GM19324 (cell line): ENCODE measurements around the gene GFOD1.

Experiments used
- ATAC-seq: cut with Tn5 transposase; IDR thresholded peaks from one replicate; pipeline ENCODE4 v1.9.1; 2021; ENCODE audit warnings: mild to moderate bottlenecking, moderate library complexity; ENCODE audit not compliant: unreplicated experiment, low FRiP score

Gene GFOD1

DNA sequence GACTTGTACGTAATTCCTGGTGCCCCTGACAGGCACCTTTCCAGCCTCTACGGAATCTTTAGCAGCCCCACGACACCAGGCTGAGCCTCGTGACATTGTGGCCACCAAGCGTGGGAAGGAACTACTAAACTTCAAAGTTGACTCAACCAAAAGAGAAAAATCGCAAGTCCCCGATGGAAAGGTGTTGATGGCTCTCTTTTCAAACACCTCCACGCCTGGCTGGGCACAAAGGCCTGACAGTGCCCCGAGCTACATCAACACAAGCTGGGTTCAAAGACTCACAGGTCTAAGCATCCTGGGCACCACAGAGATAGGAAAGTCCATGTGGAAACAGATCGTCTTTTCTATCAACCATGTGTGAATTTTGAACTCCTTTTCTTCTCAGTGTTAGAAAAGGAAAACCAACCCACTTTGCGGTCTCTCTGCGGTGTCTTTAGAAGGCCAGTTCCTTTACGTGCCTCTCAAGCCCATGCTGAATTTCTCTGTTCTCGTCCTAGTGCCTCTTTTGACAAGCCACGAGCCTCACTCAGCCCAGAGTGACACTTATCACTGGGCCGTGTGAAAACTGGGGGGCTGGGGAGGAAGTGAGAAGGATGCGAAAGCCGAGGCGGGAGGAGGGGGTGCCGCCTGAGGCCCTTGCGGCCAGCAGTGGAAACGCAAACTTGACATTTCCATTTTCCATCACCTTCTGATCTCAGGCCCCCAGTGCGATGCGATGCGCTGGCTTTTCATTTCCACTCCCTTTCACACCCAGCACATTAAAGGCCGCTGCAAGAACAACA lies 59.4 kb downstream of the GFOD1 start:
- ATAC-seq, result peak; percentile 75

DNA sequence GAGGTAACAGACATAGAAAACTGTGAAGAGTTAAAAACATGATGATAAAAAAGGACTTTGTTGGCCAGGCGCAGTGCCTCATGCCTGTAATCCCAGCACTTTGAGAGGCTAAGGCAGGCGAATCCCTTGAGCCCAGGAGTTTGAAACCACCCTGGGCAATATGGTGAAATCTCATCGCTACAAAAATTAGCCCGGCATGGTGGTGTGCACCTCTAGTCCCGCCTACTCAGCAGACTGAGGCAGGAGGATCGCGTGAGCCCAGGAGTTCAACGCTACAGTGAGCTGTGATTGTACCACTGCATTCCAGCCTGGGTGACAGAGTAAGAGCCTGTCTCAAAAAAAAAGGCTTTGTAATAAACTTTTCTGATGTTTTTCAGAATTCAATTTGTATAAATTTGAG lies 60.1 kb downstream of the GFOD1 start:
- ATAC-seq, result no peak

DNA sequence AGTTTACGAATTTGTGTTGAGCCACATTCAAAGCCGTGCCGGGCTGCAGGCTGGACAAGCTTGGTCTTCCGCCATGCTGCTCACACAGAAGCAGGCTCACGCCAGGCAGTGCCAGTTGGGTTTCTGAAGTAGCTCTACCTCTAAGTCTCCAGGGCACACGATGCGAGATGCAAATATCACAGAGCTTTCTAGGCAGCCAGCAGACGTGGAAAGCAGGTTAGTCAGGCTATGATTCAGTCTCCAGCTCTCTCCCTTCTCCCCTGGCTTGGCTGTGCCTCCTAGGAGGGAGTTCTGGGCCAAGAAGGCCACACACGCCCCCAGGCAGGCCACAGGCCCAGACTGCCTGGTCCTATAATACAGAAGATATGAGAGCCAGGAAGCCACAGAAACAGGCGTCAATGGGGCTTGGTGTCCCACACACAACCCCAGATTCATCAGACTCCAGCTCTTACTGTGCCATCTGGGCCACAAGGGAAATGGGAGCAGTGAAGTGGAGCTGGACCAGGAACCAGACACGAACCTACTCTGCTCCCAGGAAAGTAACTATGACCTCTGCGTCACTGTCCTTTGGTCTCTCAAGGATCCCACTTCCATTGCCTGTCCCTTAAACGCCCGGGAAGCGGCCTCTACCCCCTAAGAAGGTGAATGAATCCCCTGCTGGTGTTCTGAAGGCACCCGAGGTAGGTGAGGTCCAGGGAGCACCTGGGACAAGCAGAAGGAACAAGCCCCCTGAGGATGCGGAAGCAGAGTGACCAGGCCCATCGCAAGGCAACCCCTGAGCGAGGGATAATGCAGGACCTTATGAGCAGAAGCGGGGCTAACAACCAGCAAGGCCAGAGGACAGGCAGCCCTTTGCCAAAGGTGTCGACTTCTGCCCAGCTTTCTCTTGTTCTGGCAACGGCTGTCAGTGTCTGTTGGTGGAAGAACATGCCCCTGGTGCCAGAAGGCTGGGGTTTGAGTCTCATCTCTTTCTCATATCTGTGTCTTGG lies 61.2 kb downstream of the GFOD1 start:
- no peak for ATAC-seq

DNA sequence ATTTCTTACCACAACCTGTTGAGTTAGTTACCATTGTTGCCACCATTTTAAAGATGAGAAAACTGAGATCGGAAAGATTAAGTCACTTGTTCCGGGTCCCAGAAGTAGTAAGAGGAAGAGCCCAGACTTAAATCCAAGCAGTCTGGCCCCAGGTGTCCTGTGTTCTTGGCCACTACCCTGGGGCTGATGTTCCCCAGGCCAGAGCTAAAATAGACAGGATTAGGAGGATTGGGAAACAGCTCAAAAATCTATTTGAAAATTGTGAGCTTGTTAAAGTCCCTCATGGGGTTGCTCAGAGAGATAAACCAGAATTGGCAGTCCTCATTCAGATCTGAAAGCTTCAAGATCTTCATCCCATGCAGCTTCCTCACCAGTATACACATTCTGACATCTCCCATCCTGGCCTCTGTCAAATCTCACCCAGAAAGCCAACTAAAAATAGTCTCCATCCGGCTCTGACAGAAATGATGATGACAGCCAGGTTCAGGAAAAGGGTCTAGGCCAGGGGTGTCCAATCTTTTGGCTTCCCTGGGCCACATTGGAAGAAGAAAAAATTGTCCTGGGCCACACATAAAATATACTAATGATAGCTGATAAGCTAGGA lies 62.0 kb downstream of the GFOD1 start:
- no peak for ATAC-seq

DNA sequence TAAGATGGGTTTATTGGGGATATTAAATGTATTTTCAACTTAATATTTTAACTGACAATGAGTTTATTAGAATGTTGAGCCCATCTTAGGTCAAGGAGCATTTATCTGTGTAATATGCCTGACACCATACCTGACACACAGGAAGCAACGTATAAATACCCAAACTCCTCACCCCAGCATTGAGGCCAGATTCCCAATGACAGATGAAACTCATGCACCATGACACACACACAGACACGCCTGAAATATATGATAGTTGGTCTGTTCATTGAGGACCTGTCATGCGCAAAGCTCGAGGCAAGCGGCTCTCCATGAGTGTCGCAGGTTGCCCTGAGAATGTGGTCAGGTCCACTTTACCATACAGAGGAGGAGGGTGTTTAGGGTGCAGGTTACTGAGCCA lies 64.1 kb downstream of the GFOD1 start:
- ATAC-seq, result no peak

DNA sequence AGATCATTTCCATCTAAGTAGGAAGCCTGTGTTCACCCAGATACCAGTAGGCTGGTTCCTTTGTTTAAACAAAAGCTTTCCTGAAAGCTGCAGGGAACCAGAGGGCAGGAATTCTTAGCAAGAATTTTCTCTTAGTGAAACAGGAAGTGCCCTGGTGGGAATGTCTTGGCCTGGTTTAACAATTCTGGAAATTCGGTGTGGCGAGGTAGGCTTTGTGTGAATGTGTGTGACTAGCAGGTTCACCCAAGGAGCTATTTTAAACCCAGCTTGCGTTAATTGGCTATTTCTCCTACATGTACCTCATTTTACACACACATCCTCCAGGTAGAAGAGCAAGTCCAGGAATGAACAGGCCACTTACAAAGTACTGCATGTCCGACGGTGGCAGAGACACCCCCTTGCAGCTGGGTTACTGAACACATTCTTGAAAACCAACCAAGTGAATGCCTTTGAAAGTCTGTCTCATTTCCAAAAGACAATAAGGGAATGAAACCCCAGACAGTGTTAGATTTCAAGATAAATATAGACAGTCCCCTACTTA lies 64.6 kb downstream of the GFOD1 start:
- ATAC-seq, result no peak

DNA sequence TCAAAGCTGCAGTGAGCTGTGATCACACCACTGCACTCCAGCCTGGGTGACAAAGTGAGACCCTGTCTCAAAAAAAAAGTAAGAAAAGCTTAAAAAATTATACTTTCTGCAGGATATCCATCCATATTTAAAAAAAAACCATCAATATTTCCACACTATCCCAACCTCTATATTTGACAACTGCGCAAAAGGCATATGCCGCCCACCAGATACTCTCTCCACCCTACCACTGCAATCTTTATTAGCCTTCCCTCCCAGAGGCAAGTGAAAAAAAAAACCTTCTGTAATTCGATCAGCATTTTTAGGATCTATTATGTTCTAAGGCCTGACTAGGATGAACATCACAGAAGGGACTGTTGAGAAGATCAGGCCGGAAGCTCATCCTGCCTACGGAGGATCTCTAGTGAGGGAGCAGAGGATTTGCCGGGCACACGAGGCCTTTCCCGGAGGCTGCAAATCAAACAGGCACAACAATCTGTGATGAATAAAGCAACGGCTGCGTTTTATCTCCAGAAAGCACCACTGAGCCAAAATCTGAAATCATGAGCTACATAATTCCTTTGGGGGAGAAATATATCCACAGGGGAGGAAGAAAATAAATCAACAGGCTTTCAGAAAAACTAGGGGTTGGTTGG lies 65.9 kb downstream of the GFOD1 start:
- no peak for ATAC-seq

DNA sequence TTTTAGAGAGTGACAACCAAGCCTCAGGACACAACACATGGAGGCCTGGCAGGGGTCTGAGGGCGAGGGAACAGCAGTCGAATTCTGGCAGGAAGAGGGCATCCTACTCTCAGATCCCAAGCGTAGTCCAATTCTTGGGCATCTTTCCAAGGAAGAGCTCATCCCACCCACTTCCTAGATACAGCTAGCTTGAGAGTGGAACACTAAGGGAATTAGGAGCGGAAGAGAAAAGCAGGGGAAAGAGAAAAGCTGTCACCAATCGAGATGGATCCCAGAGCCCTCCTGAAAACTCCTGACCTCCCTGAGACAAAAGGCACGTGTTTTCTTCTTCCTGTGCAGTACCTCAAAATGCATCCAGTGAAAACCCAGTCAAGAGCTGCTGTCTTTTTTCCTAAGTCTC lies 67.1 kb downstream of the GFOD1 start:
- no peak for ATAC-seq

DNA sequence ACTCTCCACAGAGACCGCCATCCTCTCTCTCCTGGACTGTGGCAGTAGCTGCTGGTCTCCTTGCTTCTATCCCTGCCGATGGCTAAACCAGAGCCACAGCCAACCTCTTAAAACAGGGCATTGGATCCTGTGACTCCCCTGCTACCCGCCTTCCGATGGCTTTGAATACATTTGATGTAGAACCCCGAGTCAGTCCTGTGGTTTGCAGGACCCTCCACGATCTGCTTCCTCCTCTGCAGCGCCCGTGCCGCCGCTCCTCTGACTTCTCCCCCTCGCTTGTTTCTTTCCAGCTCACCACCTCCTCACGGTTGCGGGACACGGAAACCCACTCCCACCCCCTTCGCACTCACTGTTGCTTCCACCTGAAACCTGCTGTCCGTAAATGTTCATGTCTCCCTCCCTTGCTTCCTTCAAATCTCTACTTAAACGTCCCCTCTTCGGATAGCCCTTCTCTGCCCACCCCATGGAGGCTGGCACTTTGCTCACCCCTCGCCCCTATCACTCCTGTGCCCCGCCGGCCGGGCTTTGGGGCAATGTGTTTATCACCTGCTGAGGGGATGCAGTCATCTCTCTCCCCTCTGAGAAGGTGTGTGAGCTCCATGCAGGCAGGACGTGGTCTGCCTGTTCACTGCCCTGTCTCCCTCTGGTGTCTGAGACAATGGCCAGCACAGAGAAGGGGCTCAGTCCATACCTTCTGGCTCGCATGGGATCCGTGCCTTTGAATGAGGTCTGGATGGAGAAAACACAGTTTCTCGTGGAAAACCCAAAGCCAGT lies 67.8 kb downstream of the GFOD1 start:
- no peak for ATAC-seq

DNA sequence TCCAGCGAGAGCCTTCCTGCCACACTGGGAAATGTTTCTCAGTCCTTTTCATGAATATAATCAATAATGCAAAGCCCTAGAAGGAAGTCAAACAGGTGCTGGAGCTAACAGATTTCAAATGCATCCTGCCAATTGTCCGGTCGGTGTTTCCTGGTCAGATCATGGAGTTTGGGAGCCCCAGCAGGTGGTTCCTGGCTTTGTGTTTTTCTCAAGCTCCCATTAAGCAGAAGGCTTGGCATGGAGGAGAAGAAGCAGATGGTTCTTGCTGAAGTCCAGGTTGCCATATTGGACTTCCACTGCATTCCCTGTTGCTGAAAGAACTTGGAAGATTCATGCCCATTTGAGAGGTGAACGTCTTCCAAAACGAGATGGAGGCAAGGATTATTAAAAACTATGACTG lies 68.6 kb downstream of the GFOD1 start:
- ATAC-seq, result no peak

DNA sequence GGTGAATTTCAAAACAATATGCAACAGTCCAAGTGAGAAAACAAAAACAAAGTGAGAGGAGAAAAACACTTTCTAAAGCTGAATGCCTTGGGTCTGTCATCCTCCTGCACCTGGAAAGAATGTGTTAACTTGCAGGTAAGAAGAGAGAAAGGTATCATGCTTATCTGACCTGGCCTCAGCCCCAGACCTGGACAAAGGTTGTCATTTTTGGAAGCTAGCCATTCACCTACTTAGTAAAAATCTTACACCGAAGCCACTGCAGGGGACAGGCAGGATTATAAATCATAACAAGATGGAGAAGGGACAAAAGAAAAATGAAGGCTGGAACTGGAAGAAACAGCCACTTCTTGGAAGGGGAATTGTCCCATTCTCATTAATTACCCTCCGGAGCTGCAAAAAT lies 69.4 kb downstream of the GFOD1 start:
- ATAC-seq, result no peak

DNA sequence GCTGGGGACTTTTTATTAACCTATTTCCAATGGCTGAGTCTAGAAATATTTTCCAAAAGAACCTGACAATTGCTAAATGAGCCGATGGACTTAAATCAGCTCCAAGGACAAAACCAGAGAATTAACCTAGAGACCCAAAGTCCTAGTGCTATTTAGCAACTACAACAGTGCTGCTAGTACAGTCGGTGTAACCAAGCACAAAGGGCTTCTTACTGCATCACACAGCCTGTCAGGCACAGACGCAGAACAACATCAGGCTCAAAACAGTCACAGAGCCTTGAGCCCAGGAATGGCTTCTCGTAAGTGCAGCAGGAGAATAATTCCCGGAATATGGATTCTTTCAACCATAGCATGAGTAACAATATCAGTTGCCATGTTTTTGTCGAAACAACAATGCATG lies 70.0 kb downstream of the GFOD1 start:
- ATAC-seq, result no peak

DNA sequence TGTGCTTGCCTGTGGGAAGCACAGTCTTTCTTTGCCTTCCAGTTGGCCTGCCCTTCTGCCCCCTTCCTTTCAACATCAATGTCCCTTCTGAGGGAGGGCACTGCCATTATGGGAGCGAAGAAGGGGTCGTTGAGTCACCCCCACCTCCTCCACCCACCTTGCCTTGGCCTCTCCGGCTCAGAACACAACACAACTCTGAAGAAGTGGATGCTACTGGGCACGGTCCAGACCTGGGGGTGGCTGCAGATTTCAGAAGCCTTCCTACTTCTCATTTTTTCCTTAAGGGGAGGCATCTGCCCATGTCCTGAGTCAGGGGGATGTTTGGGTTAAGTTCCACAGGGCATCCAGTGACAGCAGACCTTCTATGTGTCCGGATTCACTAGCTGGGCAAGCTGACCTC lies 72.1 kb downstream of the GFOD1 start:
- no peak for ATAC-seq

DNA sequence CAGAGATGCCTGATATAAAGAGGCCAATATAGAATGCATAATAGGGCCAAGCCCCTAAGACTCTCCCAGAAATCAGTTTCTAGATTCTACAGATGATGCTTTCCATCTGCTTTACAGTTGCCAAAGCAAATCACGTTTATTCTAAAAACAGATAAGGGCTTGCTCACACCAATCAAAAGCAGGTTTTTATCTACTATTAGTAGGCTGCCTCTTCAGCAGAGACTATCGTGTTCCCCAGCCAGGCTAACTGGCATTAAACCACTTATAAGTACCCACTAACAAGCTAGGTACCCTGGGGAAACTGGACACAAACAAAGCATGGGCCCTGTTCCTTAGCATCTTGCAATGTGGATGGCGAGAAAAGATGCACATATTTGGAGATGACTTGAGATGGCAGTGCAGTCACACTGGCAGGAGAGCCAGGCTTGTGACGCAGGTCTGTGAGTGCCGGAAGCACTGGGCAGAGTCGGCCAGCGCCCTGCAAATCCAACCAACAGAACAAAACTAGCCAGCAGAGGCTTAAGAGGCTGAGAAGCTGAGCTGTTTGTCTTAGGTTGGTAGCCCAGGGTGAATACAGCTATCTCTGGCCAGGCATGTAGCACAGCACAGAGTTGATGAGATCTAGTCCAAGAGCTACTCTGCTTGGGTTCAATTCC lies 73.4 kb downstream of the GFOD1 start:
- no peak for ATAC-seq

DNA sequence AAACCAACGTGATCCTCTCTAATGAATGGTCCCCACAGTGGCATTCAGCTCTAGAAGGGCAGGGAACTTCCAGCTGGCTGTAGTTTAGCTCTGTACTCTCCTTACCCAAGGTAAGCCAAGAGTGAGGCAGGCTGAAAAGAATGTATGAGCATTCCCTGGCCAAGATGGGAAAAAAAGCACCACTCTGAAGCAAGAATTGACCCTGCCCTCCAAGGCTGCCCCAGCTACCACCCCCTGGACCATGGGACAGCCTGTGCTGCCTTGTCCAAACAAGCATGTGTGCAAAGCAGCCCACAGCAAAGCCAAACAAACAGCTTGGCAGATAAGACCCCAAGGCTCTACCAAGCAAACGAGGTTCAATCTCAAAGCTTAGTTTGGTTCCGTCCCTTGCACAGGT lies 73.9 kb downstream of the GFOD1 start:
- ATAC-seq, result no peak

DNA sequence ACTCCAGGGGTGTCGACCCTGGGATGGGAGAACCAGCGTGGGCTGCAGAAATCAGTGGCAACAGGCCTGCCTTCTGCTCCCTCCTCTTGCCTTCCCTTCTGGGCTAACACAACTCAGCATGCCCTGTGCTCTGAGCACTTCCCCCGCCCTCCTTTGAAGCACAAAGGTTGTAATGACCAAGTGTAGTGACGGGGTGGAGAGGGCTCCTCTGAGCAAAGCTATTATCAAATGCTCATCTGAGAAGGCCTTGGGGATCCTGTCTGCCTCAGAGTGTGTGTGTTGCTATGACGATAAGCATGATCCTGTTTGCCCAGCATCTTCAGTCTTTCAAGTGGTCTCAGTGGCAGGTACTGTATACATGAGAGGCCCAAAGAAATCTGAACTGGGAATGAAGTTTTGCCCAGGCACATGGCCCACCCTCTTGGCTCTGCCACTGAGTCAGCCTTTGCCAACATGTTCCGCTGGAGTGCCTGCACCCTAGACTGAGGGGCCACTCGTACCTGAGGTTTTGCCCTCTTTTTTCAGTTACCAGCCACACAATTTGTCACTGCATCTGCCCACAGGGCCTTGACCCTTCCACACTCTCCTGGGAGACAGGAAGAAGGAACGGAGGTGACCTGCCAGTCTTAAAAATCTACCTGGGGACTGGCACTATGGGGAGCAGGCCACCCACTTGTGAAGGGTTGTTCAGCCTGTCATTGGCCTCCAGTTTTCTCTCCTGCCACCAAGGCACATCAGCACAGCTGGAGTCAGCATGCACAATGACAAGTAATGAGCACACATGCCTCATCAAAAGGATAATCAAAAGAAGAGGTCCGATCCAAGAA lies 74.5 kb downstream of the GFOD1 start:
- no peak for ATAC-seq

DNA sequence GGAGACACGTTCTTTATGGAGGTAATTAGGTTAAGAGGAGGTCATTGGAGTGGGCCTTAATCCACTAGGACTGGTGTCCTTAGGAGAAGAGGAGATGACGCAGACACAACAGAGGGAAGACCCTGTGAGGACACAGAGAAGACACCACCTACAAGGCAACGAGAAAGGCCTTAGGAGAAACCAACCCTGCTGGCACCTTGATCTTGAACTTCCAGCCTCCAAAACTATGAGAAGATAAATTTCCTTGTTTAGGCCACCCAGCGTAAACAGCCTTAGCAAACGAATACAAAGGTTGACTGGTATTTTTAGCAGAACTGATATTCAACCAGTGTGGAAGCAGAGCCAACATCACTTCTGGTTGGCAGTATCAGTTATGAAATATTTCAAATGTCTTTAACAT lies 75.2 kb downstream of the GFOD1 start:
- no peak for ATAC-seq

DNA sequence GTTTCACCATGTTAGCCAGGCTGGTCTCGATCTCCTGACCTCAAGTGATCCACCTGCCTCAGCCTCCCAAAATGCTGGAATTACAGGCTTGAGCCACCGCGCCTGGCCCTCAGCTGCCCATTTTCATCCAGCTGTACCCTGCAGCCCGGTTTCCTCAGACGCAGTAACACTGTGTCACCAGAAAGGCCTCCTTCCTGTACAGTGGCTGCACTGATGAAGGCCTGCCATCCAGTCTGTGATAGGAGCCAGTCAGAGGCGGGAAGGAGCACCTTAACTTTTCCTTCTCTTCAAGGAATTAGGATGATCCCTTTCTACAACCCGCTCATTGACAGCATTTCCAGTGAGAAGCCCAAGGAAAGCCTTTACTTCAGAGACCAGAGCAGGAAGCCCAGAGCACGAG lies 75.9 kb downstream of the GFOD1 start:
- ATAC-seq, result no peak
